ENCODE measurements around the gene CTNND2.
"Not testable (repeated sequence)": the region's sequence is repeated elsewhere in the genome, so short reads cannot be mapped to it uniquely, and the experiment has no call there.

CTNND2 gene

GRCh38 chr5:11873587-11873986 lies 30.7 kb downstream of the CTNND2 start:
- DNase-seq (ENCODE audit: low read depth in 2 of 2) = no peak

- DNase-seq (ENCODE audit: low read depth in 2 of 2) = no peak
Measured at GRCh38 chr5:11869203-11869602, 35.0 kb downstream of the CTNND2 start.

DNA sequence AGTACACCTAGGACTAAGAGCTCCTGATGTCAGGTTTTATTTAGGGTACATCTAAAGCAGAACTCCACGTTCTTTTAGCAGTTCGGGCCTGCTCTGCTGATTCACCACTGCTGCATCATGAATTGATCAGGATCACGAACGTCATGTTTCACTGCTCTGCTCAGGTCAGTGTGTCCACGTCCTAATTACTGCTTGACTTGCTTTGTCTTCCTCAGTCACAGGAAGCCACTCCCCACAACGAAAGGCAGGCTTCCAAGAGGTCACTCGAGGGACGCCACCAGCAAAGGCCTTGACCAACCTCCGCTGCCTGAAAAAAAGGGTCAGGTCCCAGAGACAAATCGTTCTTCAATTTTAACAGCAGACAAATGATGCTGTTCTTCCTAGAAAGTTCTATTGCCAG lies 40.3 kb downstream of the CTNND2 start:
- DNase-seq (ENCODE audit: low read depth in 2 of 2) = no peak

DNA sequence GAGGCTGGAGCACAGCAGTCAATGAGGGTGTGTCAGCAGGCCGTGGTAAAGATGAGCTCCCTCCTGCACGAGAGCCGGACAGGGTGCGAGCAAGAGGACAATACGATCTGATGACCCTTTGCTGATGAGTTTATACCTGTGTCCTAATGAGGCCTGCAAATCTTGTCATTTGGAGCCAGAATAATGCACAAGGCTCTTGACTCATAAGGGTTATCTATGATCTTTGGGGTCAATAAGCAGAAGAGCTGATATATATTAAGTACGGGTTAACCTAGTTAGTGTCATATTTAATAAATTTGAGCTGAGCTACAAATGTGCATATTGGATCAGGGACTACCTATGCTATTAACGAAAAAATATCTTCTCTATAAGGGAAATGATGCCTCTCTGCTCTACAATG lies 46.9 kb downstream of the CTNND2 start:
- no peak for DNase-seq (ENCODE audit: low read depth in 2 of 2)

DNA sequence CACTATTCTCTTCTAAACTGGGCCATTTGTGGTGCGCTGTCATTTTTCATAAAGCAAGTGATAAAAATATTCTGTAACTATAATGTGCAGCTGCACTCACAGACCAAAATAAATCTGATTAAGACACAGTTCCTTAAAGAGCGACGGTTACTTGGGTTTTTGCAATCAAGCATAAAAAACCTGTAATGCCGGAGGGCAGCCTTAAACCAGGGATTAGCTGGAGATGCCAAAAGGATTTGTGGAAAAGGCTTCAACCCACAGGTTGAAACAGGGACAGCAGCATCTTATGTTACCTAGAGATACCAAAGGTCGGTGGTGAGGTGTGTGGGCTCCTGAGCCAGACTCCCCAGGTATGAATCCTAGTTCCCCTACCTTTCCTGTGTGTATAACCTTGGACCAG lies 49.3 kb downstream of the CTNND2 start:
- no peak for DNase-seq (ENCODE audit: low read depth in 2 of 2)

DNA sequence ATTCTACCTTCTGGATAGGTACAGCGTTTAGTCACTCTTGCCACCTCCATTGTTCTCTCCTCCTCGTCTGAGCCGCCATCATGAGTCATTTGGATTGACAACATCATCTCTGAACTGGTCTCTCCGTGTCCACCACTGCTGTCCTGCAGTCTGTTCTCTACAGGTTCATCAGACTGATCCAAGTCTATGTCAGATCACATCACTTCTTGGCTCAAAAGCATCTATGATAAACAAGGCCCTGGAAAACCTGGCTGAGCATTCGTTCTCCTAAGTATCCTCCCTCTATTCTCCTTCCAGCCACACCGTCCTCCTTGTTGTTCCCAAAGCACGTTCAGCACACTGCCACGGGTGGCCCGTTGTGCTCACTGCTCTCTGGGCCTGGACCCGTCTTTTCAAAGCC lies 50.5 kb downstream of the CTNND2 start:
- no peak for DNase-seq (ENCODE audit: low read depth in 2 of 2)

DNA sequence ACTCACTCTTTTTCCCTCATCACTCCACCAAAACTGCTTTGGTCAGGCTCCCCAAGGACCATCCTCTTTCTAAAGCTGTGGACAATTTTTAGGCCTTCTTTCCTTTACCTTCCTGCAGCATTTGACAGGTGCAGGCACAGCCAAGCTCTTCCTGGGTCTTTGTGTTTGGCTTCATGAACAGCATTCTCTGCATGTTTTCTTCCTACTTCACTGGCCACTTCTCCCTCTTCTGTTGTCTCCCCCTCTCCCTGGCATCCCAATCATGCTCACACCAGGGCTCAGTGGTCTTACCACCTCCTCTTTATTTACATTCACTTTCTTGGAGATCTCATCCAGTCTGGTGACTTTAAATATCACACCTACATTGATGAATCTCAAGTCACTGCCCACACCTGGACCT lies 51.1 kb downstream of the CTNND2 start:
- DNase-seq (ENCODE audit: low read depth in 2 of 2) = no peak

- no peak for DNase-seq (ENCODE audit: low read depth in 2 of 2)
Measured at GRCh38 chr5:11852717-11853087, 51.5 kb downstream of the CTNND2 start.

GRCh38 chr5:11851965-11852716 lies 52.1 kb downstream of the CTNND2 start:
- DNase-seq (ENCODE audit: low read depth in 2 of 2) = no peak

GRCh38 chr5:11851416-11851815 lies 52.8 kb downstream of the CTNND2 start:
- DNase-seq (ENCODE audit: low read depth in 2 of 2) = no peak

DNA sequence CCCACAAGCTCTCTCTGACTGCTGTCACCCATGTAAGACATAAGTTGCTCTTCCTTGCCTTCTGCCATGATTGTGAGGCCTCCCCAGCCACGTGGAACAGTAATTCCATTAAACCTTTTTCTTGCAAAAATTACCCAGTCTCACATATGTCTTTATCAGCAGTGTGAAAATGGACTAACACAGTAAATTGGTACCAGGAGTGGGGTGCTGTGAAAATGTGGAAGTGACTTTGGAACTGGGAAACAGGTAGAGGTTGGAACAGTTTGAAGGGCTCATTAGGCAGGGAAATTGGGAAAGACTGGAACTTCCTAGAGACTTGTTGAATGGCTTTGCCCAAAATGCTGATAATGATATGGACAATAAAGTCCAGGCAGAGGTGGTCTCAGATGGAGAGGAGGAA lies 75.7 kb downstream of the CTNND2 start:
- DNase-seq (ENCODE audit: low read depth in 2 of 2) = not testable (repeated sequence)

GRCh38 chr5:11822598-11822997 lies 81.6 kb downstream of the CTNND2 start:
- no peak for DNase-seq (ENCODE audit: low read depth in 2 of 2)

DNA sequence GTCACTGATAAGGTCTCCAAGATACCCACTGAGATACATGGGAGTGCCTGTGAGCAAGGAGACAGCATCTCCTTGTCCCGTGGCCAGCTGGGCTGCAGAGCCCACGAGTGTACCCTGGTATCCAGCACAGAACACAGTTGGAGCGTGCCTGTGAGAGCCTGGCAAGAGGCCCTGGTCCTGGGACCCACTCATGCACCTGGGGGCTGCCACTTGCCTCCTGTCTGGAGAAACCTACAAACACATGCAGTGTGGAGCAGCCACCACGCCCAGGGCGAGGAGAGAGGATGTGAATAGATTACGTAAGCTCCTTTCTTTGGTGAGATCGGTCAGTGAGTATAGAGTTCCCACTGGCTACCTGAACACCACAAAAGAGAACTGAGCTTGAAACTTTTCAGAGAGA lies 88.3 kb downstream of the CTNND2 start:
- no peak for DNase-seq (ENCODE audit: low read depth in 2 of 2)

- DNase-seq (ENCODE audit: low read depth in 2 of 2) = no peak
Measured at GRCh38 chr5:11815481-11815880, 88.8 kb downstream of the CTNND2 start.

DNA sequence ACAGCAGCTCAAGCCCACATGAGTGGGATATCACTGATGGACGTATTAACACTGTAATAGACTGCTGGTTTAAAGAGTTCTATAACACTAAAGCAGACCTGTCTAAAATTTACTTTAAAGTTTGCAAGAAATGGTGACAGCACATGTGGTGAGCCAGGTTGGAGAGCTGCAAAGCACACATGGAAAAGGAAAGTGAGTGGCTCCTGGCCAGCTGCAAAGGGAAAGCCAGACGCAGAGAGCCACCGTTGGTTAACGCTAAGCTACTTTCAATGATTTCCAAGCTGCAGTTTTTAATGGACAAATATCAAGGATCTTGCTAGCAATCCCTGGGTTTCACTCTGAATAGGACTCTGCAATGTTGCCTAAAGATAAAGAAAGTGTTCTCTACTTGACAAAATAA lies 89.9 kb downstream of the CTNND2 start:
- DNase-seq (ENCODE audit: low read depth in 2 of 2) = no peak

GRCh38 chr5:11809407-11809806 lies 94.8 kb downstream of the CTNND2 start:
- no peak for DNase-seq (ENCODE audit: low read depth in 2 of 2)

GRCh38 chr5:11803436-11803835 lies 100.8 kb downstream of the CTNND2 start:
- no peak for DNase-seq (ENCODE audit: low read depth in 2 of 2)

GRCh38 chr5:11801061-11801460 lies 103.2 kb downstream of the CTNND2 start:
- DNase-seq (ENCODE audit: low read depth in 2 of 2) = no peak

DNA sequence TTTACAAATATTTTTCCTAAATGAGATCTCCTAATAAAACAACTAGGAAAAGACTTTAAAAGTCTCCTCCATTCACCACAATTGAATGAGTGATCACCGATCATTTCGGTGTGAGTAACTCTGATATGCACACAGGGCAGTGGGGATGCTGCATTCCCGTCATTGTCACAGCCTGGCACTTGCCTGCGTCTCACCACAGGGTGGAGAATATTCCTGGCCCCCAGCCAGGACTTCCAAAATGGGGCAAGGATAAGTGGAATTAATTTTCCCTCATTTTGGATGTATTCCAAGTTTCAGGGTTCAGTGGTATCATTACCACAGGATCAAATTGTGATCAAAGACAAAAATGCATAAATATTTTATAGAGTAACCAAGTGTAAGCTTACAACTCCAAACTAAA lies 107.1 kb downstream of the CTNND2 start:
- no peak for DNase-seq (ENCODE audit: low read depth in 2 of 2)

- DNase-seq (ENCODE audit: low read depth in 2 of 2) = no peak
Measured at GRCh38 chr5:11793396-11793795, 110.8 kb downstream of the CTNND2 start.

- no peak for DNase-seq (ENCODE audit: low read depth in 2 of 2)
Measured at GRCh38 chr5:11792621-11793020, 111.6 kb downstream of the CTNND2 start.

DNA sequence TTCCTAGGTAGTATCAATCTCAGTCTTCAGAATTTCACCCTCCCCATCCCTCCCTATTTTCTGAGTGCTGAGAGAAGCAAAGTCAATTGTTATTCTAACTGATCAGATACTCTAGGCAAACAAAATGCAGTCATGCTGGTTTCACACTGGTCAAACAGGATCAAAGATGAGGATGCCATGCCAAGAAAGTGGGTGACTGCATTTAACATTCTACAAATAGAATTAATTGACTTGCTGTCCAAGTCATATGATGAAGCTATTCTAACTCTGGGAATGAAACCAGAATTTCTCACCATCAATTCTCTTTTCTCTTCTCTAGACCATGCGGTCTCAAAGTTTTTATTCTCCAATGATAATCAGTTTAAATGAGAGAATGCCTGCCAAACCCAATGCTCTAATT lies 112.5 kb downstream of the CTNND2 start:
- DNase-seq (ENCODE audit: low read depth in 2 of 2) = no peak

DNA sequence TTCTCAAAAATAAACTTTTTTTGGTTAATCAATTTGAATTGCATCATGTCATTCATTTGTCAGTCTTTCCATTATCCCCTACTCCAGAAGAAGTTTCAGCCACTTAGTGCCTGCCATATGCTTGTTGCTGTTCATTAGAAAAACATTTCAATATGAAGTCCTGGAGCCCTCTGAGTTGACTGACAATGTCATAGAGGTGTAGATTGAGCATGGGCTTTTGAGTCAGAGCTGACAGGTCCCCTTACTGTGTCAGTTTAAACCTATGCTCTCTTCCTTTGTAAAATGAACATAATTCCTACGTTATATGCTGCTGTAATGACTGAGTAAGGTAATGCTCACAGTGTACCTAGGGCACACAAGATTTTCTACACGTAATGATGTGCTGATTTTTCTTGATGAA lies 114.0 kb downstream of the CTNND2 start:
- DNase-seq (ENCODE audit: low read depth in 2 of 2) = no peak

DNA sequence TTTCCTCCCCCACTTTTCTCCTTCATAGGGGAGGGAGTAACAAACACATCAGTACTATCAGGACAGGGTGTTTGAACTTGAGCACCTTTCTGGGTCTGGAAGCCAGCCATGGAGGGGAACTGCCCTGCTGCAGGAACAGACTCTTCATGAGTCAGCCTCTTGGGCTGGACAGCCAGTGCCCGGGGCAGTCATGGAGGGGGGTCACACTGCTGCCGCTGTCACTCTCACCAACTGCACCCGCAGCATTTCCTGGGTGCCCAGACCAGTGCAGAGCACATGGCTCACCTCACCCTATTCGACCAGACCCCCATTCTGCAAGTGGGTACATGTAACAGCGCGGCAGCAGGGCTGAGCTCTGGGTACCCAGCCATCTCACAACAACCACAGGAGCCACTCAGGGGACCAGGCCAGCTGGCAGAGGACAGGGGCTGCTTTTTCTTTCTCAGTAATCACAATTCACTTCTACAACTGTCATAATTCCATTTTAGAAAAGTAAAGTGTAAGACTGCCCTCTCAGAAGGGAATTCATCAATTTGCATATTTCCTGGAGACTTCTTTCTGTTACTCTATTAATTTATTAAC lies 118.4 kb downstream of the CTNND2 start:
- no peak for DNase-seq (ENCODE audit: low read depth in 2 of 2)

Data from stimulated activated CD8-positive, alpha-beta memory T cell treated with anti-CD3 and anti-CD28 coated beads, Interleukin-15, amount 100 ng/mL, for 48 hours (primary cell).